HCT116 (cell line): Measurements from ENCODE around the gene MBTD1. TPM values are rescaled to one million over a fixed set of nuclear protein-coding genes. Genes with fewer than 3 reads are reported as not detected.

ENCODE experiments used
- ATAC-seq: fragments of 200-7000 bp; cut with Tn5 transposase; 2 replicates; pipeline ENCODE4 v1.9.1; 2020; ENCODE audit warnings: mild to moderate bottlenecking, moderate library complexity
- BruUV-seq: library from RNA; stranded (reverse); fragments of 400-500 nt; replicated peaks from 2 replicates; lab custom pipeline; 2021; lab: Mats Ljungman, UMichigan
- CTCF ChIA-PET: fragments of 300-600 bp; sonication (Branson Sonifier 250); formaldehyde crosslinking; loops from one replicate; lab custom pipeline; 2021; ENCODE audit warnings: antibody characterized with exemption; lab: Charles Lee
- POLR2A ChIA-PET: fragments of 300-600, 350-600 bp; sonication (Branson Sonifier 250); formaldehyde crosslinking; loops from one replicate; lab custom pipeline; 2021; ENCODE audit warnings: antibody characterized with exemption; lab: Charles Lee
- RAD21 ChIA-PET, 2 experiments: fragments of 300-600 bp; sonication (Branson Sonifier 250); formaldehyde crosslinking; loops; one replicate each; lab custom pipeline; 2023; ENCODE audit warnings: low total read pairs in 2 of 2; ENCODE audit not compliant: uncharacterized antibody in 2 of 2, unreplicated experiment in 2 of 2, low non-redundant PET in 1 of 2; lab: Charles Lee
- DNase-seq: peaks from one replicate; pipeline ENCODE4 v3.0.0-alpha.2; 2010; ENCODE audit warnings: low read depth, low spot score
- H2AFZ ChIP-seq: fragments of 200-600 bp; shearing (Covaris generic), sonication (generic); 2 replicates; pipeline ENCODE4 v1.6.1; 2017; ENCODE audit warnings: low read depth, mixed run types, mixed read lengths, antibody characterized with exemption, low read length; ENCODE audit not compliant: poor library complexity, severe bottlenecking
- H3K27ac ChIP-seq: 2 replicates; pipeline ENCODE4 v1.5.1; 2012; ENCODE audit warnings: low read depth, low read length
- H3K27me3 ChIP-seq: fragments of 200-600 bp; sonication (generic); 2 replicates; pipeline ENCODE4 v1.6.1; 2016; ENCODE audit warnings: mixed run types, low read length, mixed read lengths; ENCODE audit not compliant: insufficient read depth
- H3K36me3 ChIP-seq, 2 experiments: fragments of 200-500 bp in 1 of 2; fragments of 200-600 bp in 1 of 2; sonication (Bioruptor generic) in 1 of 2; sonication (generic) in 1 of 2; 2 replicates each; pipeline versions ENCODE4 v1.5.1 to v1.6.1; 2014 to 2016; ENCODE audit warnings: low read length in 2 of 2, inconsistent platforms in 1 of 2, mixed read lengths in 1 of 2, mixed run types in 1 of 2; ENCODE audit not compliant: insufficient read depth in 2 of 2, control insufficient read depth in 1 of 2
- H3K4me1 ChIP-seq, 2 experiments: fragments of 200-600 bp in 1 of 2; sonication (generic) in 1 of 2; 2 replicates each; pipeline versions ENCODE4 v1.5.1 to v1.6.1; 2012 to 2017; ENCODE audit warnings: low read length in 2 of 2, inconsistent platforms in 1 of 2, mild to moderate bottlenecking in 1 of 2, mixed read lengths in 1 of 2, mixed run types in 1 of 2, moderate library complexity in 1 of 2; ENCODE audit not compliant: insufficient read depth in 2 of 2, control insufficient read depth in 1 of 2
- H3K4me2 ChIP-seq: fragments of 200-600 bp; sonication (generic); 2 replicates; pipeline ENCODE4 v1.6.1; 2017; ENCODE audit warnings: mixed run types, low read length, mixed read lengths
- H3K4me3 ChIP-seq, 2 experiments: fragments of 200-600 bp in 1 of 2; sonication (generic) in 1 of 2; replicated peaks in 1 of 2; 2 replicates each; pipeline ENCODE4 v1.5.1; 2011 to 2016; ENCODE audit warnings: low read length in 2 of 2, control low read depth in 1 of 2, low read depth in 1 of 2, mild to moderate bottlenecking in 1 of 2, mixed read lengths in 1 of 2, mixed run types in 1 of 2
- H3K79me2 ChIP-seq: fragments of 200-600 bp; sonication (generic); 2 replicates; pipeline ENCODE4 v1.6.1; 2017; ENCODE audit warnings: mild to moderate bottlenecking, mixed run types, low read length, moderate library complexity, mixed read lengths; ENCODE audit not compliant: insufficient read depth
- H3K9ac ChIP-seq: fragments of 200-600 bp; sonication (generic); 2 replicates; pipeline ENCODE4 v1.6.1; 2016; ENCODE audit warnings: low read length, mixed read lengths
- H3K9me2 ChIP-seq: fragments of 200-600 bp; sonication (generic), shearing (Covaris generic); 2 replicates; pipeline ENCODE4 v1.6.1; 2017; ENCODE audit warnings: mixed run types, mild to moderate bottlenecking, moderate library complexity; ENCODE audit not compliant: insufficient read depth
- H3K9me3 ChIP-seq, 2 experiments: fragments of 200-500 bp in 1 of 2; fragments of 200-600 bp in 1 of 2; sonication (Bioruptor generic) in 1 of 2; sonication (generic) in 1 of 2; 2 replicates each; pipeline ENCODE4 v1.6.1; 2014 to 2017; ENCODE audit warnings: low read length in 2 of 2, mixed read lengths in 2 of 2, inconsistent platforms in 1 of 2, low read depth in 1 of 2, mild to moderate bottlenecking in 1 of 2, mixed run types in 1 of 2, moderate library complexity in 1 of 2; ENCODE audit not compliant: control insufficient read depth in 1 of 2, insufficient read depth in 1 of 2
- H4K20me1 ChIP-seq: fragments of 200-600 bp; sonication (generic), shearing (Covaris generic); 2 replicates; pipeline ENCODE4 v1.6.1; 2017; ENCODE audit warnings: mixed run types, mild to moderate bottlenecking, moderate library complexity; ENCODE audit not compliant: insufficient read depth
- CBX3 ChIP-seq: IDR thresholded peaks from 2 replicates; pipeline ENCODE4 v1.6.1; 2012; ENCODE audit warnings: low read depth
- CEBPB ChIP-seq: IDR thresholded peaks from 2 replicates; pipeline ENCODE4 v1.6.1; 2012; ENCODE audit warnings: low read depth
- ELF1 ChIP-seq: IDR thresholded peaks from 2 replicates; pipeline ENCODE4 v1.6.1; 2012; ENCODE audit warnings: low read depth, borderline replicate concordance
- EZH2 ChIP-seq: fragments of 200-600 bp; sonication (generic); IDR thresholded peaks from 2 replicates; pipeline ENCODE4 v1.6.1; 2017; ENCODE audit warnings: antibody characterized with exemption, mixed run types
- EZH2phosphoT487 ChIP-seq: fragments of 200-600 bp; IDR thresholded peaks from 2 replicates; pipeline ENCODE4 v1.6.1; 2018; ENCODE audit warnings: antibody characterized with exemption, borderline replicate concordance
- FOSL1 ChIP-seq: IDR thresholded peaks from 2 replicates; pipeline ENCODE4 v1.6.1; 2012; ENCODE audit warnings: low read depth
- JUND ChIP-seq: IDR thresholded peaks from 2 replicates; pipeline ENCODE4 v1.6.1; 2012
- POLR2A ChIP-seq: IDR thresholded peaks from 2 replicates; pipeline ENCODE4 v1.7.0; 2011; ENCODE audit warnings: borderline replicate concordance; ENCODE audit not compliant: insufficient read depth, insufficient read length; ENCODE audit errors: extremely low read depth
- POLR2AphosphoS5 ChIP-seq: IDR thresholded peaks from 2 replicates; pipeline ENCODE4 v1.6.1; 2011; ENCODE audit warnings: mild to moderate bottlenecking, low read depth, low read length, moderate library complexity
- RAD21 ChIP-seq: IDR thresholded peaks from 2 replicates; pipeline ENCODE4 v1.6.1; 2012; ENCODE audit warnings: low read depth, mild to moderate bottlenecking
- SRF ChIP-seq: IDR thresholded peaks from 2 replicates; pipeline ENCODE4 v1.6.1; 2012; ENCODE audit warnings: low read depth
- TCF7L2 ChIP-seq: IDR thresholded peaks from 2 replicates; pipeline ENCODE4 v1.7.0; 2011; ENCODE audit warnings: borderline replicate concordance, inconsistent platforms; ENCODE audit not compliant: insufficient read depth, insufficient read length; ENCODE audit errors: extremely low read depth
- YY1 ChIP-seq: IDR thresholded peaks from 2 replicates; pipeline ENCODE4 v1.6.1; 2011; ENCODE audit warnings: low read length, low read depth, moderate library complexity, mild to moderate bottlenecking; ENCODE audit not compliant: insufficient replicate concordance; ENCODE audit errors: extremely low read depth
- ZFX ChIP-seq: fragments of 450-650 bp; IDR thresholded peaks from 2 replicates; pipeline ENCODE4 v1.6.1; 2017
- ZNF274 ChIP-seq: fragments of 200-500 bp; sonication (Bioruptor generic); IDR thresholded peaks from 2 replicates; pipeline ENCODE4 v1.6.1; 2014; ENCODE audit warnings: mild to moderate bottlenecking, low read depth, low read length, inconsistent platforms
- intact Hi-C: fragments of 100-400 bp; cut with micrococcal nuclease; formaldehyde crosslinking; loops from 2 replicates; pipeline ENCODE4 v1.10.0; 2022
- total RNA-seq: library from RNA; stranded (reverse); gene quantifications from one replicate; pipeline ENCODE4 v1.2.1, GENCODE V29; 2021; ENCODE audit not compliant: unreplicated experiment
- TF ChIP-seq, protein P1 (sequence below): IDR thresholded peaks from 2 replicates; pipeline ENCODE4 v1.6.1; 2012
- TF ChIP-seq, protein P2 (sequence below): IDR thresholded peaks from 2 replicates; pipeline ENCODE4 v1.6.1; 2012; ENCODE audit warnings: low read depth

MBTD1 gene
- total RNA-seq, 1 experiment from 2014 or later: 27.3 TPM

DNA sequence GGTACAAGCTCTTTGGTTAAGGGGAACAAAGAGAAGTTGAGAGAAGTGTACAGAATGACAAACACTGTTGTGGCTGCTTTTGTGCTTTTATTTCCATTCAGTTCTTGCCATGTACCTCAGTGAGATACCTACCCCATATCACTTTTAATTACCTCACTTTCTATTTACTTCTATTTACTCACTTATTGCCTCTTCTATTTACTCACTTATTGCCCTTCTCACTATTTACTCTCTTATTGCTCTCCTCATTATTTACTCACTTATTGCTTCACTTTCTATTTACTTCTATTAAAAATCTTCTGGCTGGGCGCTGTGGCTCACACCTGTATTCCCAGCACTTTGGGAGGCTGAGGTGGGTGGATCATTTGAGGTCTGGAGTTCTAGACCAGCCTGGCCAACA is 41.9 kb downstream of the MBTD1 start:
- H3K4me2 ChIP-seq: no peak overlapping the region
- no TSS peak for BruUV-seq
- H4K20me1 ChIP-seq: no peaks in the 10 kb centered on the region
- no peak overlapping the region for H3K4me3 ChIP-seq
- H3K9me2 ChIP-seq: no peaks in the 10 kb centered on the region
- intact Hi-C loops: no loop called here
- H3K79me2 ChIP-seq: no peaks in the 10 kb centered on the region; the same call in 1 of the 2 replicates
- no peak overlapping the region for H3K9ac ChIP-seq
- H3K9me3 ChIP-seq: no peaks in the 10 kb centered on the region
- ChIA-PET RAD21 (no interaction called here), CTCF (no interaction called here), POLR2A (no interaction called here)
- H3K36me3 ChIP-seq: peaks cover 27 to 31% of the 10 kb centered on the region in 2 experiments; a peak in 3 of 4 replicates
- H3K27me3 ChIP-seq: no peaks in the 10 kb centered on the region
- no peak overlapping the region for H3K27ac ChIP-seq
- no peaks in the 10 kb centered on the region for H3K4me1 ChIP-seq
- H2AFZ ChIP-seq: no peak overlapping the region
- ATAC-seq: no peak
- DNase-seq: no peak
- TF ChIP-seq POLR2A (no peak), CBX3 (no peak), SRF (no peak), JUND (no peak), CEBPB (no peak), YY1 (no peak), EZH2 (no peak), FOSL1 (no peak), EZH2phosphoT487 (no peak), ZFX (no peak), RAD21 (no peak), TCF7L2 (no peak), ELF1 (no peak), ZNF274 (no peak), POLR2AphosphoS5 (no peak)
- TF ChIP-seq, protein P1, sequence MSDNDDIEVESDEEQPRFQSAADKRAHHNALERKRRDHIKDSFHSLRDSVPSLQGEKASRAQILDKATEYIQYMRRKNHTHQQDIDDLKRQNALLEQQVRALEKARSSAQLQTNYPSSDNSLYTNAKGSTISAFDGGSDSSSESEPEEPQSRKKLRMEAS: no peak
- TF ChIP-seq, protein P2, sequence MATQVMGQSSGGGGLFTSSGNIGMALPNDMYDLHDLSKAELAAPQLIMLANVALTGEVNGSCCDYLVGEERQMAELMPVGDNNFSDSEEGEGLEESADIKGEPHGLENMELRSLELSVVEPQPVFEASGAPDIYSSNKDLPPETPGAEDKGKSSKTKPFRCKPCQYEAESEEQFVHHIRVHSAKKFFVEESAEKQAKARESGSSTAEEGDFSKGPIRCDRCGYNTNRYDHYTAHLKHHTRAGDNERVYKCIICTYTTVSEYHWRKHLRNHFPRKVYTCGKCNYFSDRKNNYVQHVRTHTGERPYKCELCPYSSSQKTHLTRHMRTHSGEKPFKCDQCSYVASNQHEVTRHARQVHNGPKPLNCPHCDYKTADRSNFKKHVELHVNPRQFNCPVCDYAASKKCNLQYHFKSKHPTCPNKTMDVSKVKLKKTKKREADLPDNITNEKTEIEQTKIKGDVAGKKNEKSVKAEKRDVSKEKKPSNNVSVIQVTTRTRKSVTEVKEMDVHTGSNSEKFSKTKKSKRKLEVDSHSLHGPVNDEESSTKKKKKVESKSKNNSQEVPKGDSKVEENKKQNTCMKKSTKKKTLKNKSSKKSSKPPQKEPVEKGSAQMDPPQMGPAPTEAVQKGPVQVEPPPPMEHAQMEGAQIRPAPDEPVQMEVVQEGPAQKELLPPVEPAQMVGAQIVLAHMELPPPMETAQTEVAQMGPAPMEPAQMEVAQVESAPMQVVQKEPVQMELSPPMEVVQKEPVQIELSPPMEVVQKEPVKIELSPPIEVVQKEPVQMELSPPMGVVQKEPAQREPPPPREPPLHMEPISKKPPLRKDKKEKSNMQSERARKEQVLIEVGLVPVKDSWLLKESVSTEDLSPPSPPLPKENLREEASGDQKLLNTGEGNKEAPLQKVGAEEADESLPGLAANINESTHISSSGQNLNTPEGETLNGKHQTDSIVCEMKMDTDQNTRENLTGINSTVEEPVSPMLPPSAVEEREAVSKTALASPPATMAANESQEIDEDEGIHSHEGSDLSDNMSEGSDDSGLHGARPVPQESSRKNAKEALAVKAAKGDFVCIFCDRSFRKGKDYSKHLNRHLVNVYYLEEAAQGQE: no peak
- TF ChIP-seq, all 23 proteins: peak for 0
